ENCODE data around the gene CARD19. TPM values are rescaled to one million over a fixed set of nuclear protein-coding genes. Genes with fewer than 3 reads are reported as not detected.

CARD19 gene
- total RNA-seq, 4 donors from 2014 or later: 12.2 to 68.3 (median 50.3) TPM

- TF ChIP-seq CTCF (IDR thresholded peaks at IDR 0.05; ENCODE audit: low read depth): no peak
Measured at GRCh38 chr9:93094658-93095204, 1.3 kb upstream of the CARD19 start.

- TF ChIP-seq CTCF (IDR thresholded peaks at IDR 0.05; ENCODE audit: low read depth): no peak
Measured at GRCh38 chr9:93095205-93096130, 549 bp upstream of the CARD19 start.

GRCh38 chr9:93096811-93097382 is 880 bp downstream of the CARD19 start:
- TF ChIP-seq CTCF (IDR thresholded peaks at IDR 0.05; ENCODE audit: low read depth): no peak

GRCh38 chr9:93097511-93098201 is 1.6 kb downstream of the CARD19 start:
- TF ChIP-seq CTCF (IDR thresholded peaks at IDR 0.05; ENCODE audit: low read depth): no peak

GRCh38 chr9:93098236-93098946 is 2.4 kb downstream of the CARD19 start:
- no peak for TF ChIP-seq CTCF (IDR thresholded peaks at IDR 0.05; ENCODE audit: low read depth)

GRCh38 chr9:93099551-93100275 is 3.7 kb downstream of the CARD19 start:
- no peak for TF ChIP-seq CTCF (IDR thresholded peaks at IDR 0.05; ENCODE audit: low read depth)
